NCI-H2196 treated with DMSO at 0.1 percent for 48 hours (cell line): ENCODE data around the gene SCG3.

Source experiments
- DNase-seq: peaks from one replicate; lab custom pipeline; 2025; ENCODE audit not compliant: unreplicated experiment; lab: John Stamatoyannopoulos, UW

Gene SCG3

GRCh38 chr15:51726302-51727073, 45.2 kb downstream of the SCG3 start:
- peak; percentile 13 for DNase-seq

GRCh38 chr15:51727141-51727897, 46.0 kb downstream of the SCG3 start:
- no peak for DNase-seq

DNA sequence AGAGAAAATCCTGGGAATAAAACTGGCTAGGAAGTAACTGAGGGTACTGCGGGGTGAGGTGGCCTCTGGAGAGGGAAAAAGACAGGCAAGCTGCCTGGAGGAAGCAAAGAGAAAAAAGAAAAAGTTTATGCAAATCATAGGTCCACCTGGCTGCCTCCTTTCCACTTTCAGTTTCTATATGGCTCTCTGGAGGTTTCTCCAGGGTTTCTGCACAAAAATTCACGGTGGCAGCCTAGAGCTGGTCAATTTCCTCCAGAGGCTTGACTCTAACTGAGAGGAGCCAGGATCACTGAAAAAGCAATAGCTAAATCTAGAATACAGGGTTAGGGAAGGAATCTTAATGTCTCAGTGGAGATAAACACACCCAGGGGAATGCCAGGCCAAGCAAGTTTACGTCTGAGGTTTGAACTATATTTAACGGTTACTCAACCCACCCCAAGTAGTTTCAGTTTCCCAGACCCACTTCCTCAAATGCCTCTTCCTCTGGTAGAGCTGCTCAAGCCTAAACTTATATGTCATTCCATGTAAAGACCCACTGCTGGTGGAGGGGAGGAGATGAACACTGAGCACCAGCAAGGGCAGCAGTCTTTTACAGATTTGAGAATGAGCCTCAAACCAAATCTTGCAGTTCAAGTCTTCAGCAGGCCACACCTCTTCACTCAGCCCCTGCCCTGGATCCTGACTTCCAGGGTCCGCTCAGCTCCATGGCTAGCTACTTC, 50.4 kb downstream of the SCG3 start:
- no peak for DNase-seq

DNA sequence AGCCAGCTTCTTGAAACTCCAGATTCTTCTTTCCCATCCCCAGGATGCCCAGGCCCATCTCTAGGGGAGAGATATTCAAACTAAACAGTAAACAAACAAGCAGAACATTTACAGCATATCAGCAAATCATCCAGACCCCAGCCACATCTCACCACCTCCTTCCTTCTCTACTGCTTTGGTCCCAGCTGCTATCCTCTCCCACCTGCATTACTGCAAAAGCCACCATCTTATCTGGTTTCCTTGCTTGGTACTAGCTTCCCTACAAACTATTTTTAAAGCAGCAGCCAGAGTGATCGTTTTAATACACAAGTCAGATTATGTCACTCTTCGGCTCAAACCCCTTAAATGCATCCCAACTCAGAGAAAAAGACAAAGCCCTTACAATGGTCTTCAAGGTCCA, 51.3 kb downstream of the SCG3 start:
- no peak for DNase-seq

GRCh38 chr15:51735228-51736010, 54.1 kb downstream of the SCG3 start:
- no peak for DNase-seq

- DNase-seq, result no peak
Measured at GRCh38 chr15:51736069-51736468, 54.8 kb downstream of the SCG3 start.

DNA sequence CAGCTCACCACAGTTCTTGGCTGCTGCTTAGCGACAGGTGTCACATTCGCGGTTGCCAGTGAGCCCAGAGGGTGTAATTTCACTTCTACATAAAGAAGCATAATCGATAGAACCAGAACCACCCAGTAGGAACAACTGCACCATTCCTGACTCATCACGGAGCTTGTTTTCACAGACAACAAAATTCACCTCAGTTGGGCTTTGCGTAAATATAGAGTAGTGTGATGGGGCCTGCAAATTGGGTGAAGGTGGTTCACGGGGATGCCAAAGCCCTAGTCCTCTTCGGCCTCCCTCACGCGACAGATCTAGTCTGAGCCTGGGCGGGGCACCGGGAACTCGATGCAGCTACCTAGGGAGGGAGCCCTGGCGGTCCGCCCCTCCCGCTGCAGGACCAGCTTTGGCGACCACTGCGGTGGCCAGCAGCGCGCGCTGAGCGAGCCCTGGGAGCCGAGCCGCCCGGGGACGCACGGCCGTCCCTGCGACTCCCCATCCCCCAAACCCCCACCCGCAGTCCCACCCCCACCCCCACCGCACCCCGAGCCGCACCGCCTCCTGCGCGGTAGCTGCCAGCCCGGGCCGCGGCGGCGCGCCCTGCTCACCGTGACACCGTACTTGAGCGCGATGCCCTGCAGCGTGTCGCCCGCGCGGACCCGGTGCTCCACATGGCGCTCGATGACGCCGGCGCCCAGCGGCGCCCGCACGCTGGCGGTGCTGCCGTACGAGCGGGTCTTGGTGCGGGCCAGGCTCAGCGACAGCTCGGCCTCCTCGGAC, 55.6 kb downstream of the SCG3 start:
- no peak for DNase-seq

GRCh38 chr15:51737522-51738305, 56.4 kb downstream of the SCG3 start, which contains the start of gene LYSMD2:
Gene LYSMD2, minus strand, starts transcription at chr15:51737655. Its CDS starts 33 bp downstream, at chr15:51737622.
- DNase-seq, result no peak

GRCh38 chr15:51738553-51738952, 57.2 kb downstream of the SCG3 start:
- no peak for DNase-seq

DNA sequence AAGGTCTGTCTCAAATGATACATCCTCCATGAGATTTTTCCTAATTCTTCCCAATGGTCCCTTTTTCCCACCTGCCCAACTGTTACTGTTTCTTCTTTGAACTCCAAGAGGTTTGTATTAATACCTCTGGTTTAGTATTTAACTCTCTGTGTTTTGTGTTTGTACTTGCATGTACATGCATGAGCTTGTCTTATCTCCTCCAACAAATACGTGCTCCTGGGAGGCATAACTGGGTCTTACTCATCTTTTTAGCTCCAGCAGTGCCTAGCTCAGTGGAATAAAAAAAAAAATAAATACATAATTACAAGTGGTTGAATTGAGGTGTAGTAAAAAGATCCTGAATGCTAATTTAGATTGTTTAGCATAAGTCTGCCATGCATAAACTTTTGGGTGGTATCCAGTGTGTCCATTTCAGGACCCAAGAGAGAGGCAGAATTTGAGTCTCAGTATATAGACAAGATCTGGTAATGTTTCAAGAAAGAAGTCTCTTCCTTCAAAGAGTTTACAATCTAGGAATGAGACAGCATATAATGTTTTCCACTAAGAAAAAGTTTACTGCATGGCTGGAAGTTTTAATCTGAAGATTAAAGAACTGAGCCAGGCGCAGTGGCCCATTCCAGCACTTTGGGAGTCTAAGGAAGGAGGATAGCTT, 57.9 kb downstream of the SCG3 start:
- no peak for DNase-seq

GRCh38 chr15:51749307-51749706, 68.0 kb downstream of the SCG3 start:
- no peak for DNase-seq

DNA sequence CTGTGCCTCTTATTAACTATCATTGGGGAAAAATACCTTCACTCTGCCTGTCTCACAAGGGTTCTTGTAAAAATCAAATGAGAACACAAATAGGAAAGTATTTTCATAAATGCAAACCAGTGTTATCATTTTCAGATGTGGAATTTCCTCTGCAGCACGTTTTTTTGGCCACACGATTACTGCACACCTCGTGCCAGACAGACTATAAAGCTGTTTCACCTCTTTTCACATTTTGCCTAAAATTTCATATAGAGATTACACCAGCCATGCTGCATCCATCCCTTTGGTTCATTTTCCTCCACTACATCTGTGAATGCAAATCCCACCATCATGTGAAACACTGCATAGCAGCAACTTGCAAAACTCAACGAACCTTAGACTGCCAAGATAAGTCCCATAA, 68.9 kb downstream of the SCG3 start:
- no peak for DNase-seq

DNA sequence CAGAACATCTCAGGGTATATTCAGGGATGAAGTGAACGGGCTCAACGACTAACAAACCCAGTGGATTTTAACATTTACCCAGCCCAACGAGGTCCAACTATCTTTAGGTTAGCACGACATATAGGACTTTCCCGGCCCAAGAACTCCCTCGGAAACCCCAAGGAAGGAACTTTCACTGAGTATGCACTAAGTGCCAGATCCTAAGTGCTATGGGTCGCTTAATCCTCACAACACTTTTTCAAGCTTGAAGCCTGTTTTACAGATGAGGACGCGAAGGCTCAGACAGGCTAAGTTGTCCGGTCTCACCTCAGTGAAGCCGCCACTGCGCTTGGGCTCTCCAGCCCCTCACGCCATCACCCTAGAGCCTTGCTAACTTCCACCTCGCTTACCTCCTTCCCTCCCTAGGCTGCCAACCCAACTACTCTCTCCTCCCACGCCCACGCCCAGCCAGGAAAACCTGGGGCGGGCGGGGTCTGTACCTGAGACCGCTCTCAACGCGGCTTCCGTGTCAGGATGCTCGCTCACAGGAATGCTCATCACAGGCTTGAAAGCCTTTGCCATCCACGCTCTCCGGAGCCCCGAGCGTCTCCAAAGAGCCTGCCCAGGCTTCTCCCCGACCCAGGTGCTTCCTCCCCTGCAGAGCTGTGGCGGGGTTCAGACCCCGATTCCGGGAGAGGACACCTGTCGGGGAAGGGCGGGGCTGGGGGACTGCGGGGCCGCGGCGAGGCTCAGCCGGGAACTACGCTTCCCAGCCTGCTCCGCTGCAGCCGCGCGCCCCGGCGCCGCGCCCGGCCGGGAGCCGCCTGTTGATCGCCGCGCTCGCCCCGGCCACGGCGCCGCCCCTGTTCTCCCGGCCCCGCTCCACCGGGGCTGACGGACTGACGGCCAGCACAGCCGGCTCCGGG, 69.7 kb downstream of the SCG3 start, which contains the start of gene TMOD2:
Gene TMOD2, plus strand, starts transcription at position 806 of the 905 bp plus-strand sequence. CDS start 14,845 bp downstream, outside the sequence.
- peak; percentile 5 for DNase-seq

DNA sequence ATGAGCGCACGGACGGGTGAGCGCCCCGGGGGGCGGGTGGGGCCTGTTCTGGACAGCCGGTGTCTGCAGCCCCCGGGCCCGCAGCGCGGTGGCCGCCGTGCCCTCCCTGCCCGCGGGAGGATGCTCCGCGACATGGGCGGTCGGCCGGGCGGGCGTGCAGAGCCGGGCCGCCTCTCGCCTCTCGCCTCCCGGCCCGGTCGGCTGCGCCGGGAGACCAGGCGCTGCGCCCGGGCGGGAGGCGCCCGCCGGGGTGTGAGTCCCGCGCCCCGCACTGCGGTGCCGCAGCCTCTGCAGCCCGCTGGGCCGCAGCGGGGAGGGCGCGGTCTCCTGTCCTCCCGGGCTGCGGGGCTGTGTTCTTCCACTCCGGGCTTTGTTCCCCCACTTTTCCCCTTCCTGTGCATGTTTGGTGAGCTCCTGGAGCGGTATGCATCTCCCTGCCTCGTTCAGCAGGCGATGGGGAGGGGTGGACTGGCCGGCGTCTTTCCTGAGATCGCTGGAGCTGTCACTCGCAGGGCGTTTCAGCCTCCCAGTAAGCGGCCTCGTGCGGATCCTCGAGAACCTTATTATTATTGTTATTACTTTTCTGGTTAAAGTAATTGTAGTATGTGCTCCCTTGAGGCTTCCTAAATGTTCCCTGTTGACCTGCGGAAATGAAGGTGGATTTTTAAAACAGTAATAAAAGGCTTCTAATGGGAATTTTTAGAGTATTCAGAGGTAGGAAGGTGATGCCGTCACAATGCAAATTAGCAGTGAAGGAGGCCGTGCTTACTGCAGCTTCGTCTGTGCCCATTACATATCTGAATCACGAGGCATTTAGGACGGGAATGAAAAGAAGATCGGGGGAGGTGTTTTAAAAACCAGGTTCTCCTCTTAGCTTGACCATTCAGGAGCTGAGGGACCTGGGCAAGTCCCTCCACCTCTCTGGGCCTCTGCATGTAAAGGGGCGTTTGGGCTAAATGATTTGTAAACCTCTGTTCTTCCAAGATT, 70.7 kb downstream of the SCG3 start:
- DNase-seq, result no peak

- DNase-seq, result no peak
Measured at GRCh38 chr15:51752888-51753287, 71.6 kb downstream of the SCG3 start.

DNA sequence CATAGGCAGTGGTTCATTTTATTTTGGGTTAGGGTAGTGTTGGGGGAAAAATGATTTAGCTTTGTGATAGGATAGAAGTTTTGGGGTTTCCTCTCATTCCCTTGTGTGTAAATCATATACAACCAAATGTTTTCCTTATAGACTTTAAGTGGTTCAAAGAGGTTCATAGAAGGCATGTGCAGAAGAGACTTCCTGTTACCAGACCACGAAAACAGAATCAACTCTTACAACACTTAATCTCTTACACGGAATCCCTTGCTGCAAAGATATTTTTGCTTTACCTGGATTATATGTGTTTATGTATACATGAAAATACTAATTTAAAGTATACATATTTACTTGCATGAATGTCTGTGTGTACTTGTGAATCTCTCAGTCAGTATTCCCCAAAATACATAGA, 73.0 kb downstream of the SCG3 start:
- DNase-seq, result no peak

DNA sequence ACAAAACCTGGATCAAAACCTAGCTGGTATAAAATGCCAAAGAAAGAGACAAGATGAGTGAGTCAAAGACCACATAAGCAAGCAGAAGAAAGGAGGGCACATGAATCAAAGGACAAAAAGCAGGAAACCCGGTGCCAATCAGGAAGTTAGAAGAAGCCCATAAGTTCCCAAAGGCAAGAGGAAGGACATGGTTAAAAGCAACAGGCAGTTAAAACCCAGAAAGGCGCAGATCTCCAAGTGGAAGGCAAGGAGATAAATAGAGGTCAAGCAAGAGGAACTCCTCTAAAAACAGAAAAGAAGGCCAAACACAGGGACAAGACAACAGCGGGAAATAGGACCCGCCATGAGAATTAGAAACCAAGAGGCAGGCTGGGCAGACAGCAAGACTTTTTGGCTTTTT, 74.5 kb downstream of the SCG3 start:
- DNase-seq, result no peak
